Suppressor macrophage treated with lipopolysaccharide for 1 hour (primary cell): ENCODE measurements around the gene UQCRQ.
"Not testable (repeated sequence)": the region's sequence is repeated elsewhere in the genome, so short reads cannot be mapped to it uniquely, and the experiment has no call there.

Experiments
- DNase-seq, 3 donors: peaks; one replicate each; pipeline ENCODE4 v3.0.0-alpha.2; 2020 to 2022

Gene UQCRQ

DNA sequence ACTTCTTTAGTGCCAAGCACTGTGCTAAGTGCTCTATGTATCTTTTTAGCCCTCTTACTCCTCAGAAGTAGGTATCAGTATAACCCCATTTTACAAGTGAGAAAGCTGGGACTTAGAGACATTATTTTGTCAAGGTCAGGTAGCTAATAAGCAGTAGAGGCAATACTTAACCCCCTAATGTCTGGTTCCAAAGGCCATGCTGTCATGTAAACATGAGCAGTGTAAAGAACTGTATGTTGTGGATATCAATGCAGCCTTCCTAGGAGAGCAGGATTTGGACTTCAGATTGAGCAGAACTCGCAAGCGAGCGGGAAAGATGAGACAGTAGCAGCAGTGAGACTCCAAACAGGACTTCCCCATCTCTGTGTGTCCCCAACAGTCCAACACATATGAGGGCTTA, 32.4 kb upstream of the UQCRQ start:
- DNase-seq = no peak

DNA sequence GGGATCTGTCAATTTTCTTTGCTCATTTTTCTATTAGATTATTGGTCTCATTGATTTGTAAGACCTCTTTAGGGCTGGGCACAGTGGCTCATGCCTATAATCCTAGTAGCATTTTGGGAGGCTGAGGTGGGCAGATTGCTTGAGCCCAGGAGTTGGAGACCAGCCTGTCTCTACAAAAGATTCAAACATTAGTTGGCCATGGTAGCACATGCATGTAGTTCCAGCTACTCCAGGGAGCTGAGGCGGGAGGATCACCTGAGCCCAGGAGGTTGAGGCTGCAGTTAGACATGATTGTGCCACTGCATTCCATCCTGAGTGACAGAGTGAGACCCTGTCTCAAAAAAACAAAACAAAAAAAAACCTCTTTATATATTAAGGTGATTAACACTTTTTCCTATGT, 29.6 kb upstream of the UQCRQ start:
- no peak for DNase-seq

DNA sequence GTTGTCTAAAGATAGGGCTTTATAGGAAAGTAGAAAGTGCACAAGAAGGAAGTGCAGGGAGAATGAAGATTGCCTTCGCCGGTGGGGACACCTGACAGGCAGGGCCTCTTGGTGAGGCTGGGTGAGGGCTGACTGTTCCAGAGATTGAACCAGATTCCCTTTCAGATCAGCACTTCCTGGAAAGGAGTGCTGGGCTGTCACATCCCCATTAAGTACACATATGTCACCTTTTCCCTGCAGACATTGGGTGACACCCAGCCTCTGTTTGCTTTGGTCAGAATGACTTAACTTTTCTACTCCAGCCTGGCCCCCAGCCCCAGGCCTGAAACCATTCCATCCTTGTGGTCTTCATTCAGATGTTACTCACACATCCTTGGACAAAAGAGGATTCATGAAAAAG, 28.6 kb upstream of the UQCRQ start:
- DNase-seq = no peak

DNA sequence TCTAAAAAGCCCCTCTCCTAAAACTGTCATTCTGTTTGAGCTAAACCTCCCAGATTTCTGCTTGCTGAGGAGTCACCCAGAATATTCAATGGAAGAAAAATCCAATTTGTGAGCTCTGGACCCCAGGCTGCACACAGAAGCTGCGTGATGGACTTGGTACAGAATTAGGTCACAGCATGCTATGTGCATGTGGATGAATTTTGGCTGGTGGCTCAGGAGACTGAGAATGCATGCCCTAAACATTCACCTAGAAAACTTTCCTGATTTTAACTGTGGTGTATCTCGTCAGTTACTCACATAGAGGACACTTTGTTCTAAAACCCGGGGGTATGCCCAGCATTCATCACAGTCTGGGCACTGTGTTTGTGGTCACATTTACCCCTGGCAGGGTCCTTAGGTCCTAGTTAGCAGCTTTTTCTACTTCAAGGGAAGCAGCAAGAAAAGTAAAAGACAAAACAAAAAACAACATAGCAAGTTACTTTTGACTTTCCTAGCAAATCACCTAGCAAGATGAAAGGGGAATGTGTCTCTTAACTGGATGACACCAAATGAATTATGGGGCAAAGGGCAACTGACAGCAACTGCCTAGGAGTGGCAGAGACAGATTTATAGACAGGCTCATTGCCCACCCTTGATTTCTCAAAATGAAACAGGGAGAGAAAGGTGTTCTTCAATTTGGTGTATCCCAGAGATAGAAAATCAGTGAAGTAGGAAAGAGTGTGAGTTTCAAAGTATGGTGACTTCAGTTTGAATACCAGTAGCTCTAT, 27.7 kb upstream of the UQCRQ start:
- DNase-seq = no peak

DNA sequence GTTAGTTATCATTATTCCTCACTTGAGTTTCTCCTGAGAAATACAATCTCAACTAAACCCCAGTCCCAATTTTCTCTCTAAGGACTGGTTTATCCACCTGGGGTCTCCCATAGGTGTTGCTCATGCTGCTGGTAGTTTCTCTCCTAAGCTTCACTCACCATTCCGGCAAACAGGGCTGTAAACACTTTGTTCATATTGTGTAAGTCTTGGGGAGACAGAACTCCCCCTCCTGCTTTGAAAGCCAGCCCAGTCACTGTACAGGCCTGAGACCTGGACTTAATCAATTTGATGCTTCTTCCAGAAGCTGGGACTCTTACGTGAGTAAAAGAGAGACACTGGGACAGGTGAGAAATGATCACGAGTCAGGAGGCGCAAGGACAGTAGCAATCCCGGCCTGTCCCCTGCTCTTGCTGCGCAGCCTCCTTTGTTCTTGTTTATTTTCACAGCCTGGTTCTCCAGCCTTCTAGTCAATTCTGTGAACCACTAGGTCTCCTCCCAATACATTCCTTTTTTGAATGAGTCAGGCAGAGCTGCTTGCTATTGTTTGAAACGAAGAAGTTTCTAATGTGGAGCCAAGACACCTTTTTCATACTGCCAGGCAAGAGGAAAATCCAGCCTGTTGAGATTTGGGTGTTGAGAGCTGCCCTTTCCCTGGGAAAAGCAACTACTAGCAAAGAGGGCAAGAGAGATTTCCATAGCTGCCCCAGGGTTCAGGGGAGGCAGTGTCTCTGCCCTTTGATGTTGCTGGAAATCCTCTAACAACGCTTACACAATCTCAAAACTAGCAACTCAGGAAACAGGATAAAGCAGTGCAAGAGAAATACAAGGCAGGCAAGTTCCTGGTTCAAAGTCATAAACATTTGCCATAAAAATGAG, 26.8 kb upstream of the UQCRQ start:
- peak in 1 of 3 donors; percentile 35 for DNase-seq

DNA sequence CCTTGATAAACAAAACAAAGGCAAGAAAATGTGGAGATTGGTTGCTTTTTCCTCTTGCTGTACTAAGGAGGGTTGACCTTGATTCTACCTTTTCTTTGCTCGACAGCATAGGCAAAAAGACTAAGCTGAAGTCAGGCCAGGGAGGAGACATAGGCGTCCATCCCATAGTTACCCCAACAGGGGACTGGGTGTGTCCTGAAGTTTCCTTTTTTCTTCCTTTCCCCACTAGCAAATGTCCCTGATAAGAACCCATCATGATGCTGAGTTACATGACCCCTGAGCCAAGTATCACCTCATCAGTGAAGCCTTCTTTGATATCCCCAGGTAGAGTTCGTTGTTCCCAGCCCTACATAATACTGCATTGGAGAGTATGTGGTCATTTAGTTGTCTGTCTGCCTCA, 26.1 kb upstream of the UQCRQ start:
- DNase-seq = no peak

DNA sequence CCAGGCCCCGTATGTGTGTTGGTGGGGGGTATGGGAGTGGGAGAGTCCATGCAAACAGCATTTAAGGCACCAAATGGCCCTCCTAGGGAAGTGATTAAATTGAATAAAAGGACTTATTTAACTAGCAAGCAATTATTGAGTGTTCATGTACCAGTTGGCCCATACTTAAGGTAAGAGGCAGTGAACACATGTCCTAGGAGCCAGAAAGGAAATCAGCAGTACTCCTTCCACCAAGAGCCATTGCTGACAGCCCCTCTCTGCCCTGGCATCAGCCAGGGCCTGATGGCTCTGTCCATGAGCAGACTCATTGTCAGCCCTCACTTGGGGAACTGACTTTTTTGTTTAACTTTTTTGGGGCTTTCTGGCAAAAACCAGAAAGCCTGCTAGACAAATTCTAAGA, 25.5 kb upstream of the UQCRQ start:
- no peak for DNase-seq

DNA sequence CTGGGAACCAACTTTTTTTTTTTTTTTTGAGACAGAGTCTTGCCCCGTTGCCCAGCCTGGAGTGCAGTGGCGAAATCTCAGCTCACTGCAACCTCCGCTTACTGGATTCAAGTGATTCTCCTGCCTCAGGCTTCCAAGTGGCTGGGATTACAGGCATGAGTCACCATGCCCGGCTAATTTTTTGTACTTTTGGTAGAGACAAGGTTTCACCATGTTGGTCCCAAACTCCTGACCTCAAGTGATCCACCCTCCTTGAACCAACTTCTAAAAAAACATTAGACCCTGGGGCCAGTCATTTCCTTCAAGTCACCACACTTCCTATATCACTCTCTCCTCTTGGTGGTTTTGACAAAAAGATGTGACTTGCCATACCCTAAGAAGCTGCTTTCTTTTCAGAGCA, 25.1 kb upstream of the UQCRQ start:
- peak; percentile 43 to 80 (median 49) for DNase-seq

DNA sequence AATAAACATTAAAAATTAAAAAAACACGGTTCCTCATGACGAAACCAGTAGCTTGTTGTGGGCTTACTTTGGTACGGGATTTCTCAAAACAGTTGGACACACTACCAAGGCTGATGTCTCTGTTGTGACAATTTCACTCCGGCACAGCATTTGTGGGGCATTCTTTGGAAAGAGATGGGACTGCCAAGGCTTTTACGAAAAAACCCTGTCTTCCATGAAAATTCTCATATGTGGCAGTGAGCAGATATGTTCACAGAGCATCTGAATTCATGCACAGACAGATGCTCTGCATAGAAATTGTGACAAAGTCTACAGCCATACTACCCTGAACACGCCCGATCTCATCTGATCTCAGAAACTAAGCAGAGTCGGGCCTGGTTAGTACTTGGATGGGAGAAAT, 18.2 kb upstream of the UQCRQ start:
- DNase-seq = no peak

DNA sequence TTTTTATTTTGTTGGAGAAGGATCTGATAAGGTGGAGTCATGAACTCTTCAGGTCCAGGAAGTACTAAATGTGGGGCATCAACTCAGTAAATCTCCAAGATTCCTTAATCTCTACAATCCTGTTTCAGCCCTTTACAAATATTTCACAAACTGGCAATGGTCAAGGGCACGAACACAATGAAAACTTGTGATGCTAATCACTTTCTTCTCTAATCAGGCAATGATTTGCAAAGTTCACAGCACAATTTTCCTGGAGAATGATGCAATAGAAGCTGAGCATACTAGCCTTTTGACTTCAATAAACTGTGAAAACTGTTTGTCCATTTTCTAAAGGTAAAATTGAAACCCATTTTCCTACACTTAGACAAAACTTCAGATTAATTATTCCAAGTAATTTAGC, 17.1 kb upstream of the UQCRQ start:
- no peak for DNase-seq

DNA sequence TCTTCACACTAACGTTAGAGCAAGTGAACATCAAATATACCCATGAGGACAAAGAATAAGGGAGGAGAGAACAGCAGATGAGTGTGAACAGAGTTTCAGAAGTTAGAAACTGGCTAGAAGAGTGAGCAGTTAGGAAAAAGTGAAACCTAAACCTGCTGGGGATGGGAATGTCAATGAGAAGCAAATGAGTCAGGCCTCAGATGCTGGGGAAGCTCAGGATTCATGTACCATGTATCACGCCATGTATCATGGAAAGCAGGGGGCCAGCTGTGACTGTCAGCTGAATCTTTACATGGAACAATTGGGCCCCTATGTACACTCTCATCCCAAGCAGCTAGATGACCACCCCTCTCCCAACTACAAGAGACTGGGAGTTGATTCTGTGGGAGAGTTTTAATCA, 16.4 kb upstream of the UQCRQ start:
- DNase-seq = no peak

DNA sequence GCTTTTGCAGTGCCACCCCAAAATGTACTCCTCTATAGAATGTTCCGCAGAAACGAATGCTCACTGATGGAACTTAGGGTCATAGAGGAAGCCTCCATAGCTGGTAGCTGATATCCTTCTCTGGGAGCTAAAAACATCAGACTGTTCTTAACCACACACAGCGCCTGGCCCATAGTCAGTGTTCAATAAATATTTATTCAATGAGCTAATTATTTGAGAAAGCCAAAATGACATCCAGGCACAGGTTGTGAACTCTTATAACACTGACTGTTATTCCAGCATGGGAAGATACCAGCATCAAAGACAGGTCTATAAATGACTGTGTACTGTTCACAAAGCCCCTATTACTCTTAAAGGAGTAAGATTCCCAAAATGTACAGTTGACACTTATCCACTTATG, 13.1 kb upstream of the UQCRQ start:
- DNase-seq = no peak

DNA sequence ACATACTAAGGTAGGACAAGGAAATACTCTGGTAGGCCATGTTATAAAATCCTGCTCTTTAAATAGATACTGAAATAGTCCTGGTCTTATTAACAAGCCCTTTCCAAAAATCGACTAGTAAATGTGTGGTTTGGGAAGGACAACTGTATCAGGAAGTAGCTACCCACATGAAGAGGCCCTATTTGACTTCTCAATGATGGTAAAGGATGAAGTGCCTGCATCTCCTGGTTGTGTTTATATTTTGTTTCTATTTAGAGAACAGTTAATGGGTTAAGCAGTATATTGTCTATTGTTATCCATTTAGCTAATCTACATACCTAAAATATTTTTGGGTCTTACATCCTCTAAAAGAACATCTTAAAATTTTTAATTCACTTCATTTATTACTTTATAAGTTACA, 12.7 kb upstream of the UQCRQ start:
- no peak for DNase-seq

DNA sequence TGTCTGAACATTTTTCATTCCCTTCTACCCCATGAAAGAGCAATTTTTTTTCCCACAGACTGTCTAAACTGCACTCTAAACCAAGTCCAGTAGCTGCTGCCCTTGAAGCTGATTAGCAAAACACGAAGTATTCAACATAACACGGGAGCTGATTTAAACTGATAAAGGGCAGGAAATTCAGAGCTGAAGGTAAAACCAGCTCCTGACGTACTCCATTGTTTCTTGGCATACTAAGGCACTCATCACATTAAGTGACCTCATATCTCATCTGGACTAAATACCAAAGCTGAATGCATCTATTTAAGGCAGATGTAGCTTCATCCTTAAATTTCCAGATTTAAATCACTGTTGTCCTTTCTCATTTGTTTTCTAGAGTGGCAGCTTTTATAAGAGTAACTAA, 12.1 kb upstream of the UQCRQ start:
- no peak for DNase-seq

DNA sequence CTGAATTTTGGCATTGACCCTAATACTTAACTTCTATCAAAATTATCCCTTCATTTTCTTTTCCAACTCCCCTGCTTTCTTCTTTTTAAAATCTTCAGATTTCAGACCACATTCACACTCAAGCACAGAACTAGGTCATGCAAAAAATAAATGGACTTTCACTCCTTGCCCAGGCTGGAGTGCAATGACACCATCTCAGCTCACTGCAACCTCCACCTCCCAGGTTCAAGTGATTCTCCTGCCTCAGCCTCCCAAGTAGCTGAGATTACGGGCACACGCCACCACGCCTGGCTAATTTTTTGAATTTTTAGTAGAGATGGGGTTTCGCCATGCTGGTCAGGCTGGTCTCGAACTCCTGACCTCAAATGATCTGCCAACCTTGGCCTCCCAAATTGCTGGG, 11.4 kb upstream of the UQCRQ start:
- not testable (repeated sequence) for DNase-seq

DNA sequence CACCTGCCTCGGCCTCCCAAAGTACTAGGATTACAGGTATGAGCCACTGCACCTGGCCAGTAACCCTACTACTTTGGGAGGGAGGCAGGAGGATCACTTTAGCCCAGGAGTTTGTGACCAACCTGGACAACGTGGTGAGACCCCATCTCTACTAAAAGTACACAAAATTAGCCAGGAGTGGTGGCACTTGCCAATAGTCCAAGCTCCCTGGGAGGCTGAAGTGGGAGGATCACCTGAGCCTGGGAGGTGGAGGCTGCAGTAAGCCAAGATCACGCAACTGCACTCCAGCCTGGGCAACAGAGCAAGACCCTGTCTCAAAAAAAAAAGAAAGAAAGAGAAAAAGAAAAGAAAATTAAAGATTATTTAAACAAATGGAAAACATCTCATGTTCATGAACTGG, 10.4 kb upstream of the UQCRQ start:
- no peak for DNase-seq

DNA sequence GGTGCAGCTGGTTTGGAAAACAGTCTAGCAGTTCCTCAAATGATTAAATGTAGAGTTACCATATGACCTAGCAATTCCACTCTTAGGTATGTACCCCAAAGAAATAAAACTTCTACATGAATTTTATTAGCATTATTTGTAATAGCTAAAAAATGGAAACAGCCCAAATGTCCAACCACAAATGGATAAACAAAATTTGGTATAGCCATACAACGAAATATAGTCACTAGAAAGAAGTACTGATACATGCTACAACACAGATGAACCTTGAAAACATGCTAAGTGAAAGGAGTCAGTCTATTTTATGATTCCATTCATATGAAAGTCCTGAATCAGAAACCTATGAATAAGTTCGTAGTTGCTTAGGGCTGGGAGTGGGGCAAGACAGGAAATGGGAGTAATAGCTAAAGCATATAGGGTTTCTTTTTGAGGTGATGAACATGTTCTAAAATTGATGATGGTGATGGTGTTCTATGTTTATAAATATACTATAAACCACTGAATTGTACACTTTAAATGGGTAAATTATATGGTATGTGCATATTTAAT, 6.5 kb upstream of the UQCRQ start:
- no peak for DNase-seq

DNA sequence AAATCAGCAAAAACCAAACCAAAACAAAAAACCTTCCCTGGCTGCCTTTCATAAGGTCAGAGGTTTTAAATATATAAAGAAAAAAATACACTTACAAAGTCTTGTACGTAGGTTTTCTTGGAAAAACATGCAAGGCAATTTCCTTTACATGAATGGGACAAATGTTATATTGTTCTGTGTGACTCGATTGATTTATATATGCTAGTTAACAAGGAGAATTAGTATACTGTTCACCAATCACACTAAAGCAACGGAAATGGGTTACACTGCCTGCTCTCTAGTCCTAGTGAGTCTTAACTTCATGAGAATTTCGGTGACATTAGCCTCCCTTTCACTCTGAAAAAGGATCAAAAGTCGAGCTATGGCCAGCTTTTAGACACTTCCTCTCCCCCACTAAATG, 5.7 kb upstream of the UQCRQ start:
- no peak for DNase-seq

DNA sequence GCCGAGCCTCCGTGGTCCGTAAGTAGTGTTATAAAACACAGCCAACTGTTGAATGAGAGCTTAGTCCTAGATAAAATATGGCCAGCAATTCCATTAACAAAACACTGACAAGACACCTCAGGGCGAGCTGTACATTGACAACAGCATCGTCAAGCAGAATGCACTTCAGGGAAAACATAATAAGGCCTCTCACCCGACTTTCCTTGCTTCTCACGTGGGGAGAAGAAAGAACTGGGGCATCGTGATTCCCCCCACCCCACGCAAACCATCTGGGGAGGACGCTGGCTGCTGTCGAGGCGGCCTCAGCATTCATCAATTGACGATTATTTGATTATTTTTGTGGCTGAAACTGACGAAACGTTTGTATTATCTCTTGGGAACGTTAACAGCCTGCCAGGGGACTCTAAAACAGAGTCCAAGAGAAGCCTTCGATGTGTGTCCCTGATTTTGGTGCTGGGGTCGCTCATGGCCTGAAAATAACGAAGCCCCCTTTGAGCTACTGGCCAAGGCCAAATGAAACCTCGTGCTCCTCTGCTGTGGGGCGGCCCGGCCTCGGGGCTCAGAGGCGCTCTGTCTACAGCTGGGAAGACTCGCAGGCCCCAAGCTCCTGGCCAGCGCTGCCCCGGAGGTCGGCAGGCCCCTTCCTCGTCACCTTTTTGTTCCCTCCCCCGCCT, 637 bp upstream of the UQCRQ start:
- no peak for DNase-seq

DNA sequence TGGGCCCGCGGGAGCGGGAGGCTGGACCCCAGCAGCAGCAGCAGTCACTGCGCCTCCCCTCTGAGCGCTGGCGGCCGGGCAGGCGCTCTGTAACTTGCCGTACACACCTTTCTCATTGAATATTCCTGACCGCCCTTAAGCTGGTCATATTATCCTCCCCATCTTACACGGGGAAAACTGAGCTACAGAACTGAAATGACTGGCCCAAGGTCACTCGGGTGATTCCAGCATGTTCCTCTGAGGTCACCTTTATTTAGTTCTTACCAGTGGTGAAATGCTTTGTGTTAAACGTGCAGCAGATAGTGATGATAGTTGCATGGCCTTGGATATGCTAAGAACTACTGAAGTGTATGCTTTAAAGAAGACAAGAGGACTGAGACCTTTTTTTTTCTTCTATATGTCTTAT, 607 bp downstream of the UQCRQ start:
- no peak for DNase-seq

DNA sequence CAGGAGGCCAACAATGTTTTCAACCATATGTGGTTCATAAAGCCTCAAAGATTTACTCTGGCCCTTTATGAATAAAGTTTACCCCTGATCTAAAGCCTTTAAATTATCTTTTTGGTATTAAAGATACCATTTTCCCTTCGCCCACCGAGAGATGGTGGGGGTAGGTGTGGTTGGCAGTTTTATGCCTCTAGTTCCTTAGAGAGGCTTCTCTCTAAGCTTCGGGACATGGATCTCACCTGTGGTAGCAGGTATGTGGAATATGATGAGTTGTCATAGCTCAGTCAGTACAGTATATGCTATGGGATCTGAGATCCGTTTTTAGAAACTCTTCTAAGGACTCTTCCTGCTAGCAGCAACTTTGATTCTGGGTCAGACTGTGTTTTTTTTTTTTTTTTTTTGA, 2.3 kb downstream of the UQCRQ start:
- no peak for DNase-seq

DNA sequence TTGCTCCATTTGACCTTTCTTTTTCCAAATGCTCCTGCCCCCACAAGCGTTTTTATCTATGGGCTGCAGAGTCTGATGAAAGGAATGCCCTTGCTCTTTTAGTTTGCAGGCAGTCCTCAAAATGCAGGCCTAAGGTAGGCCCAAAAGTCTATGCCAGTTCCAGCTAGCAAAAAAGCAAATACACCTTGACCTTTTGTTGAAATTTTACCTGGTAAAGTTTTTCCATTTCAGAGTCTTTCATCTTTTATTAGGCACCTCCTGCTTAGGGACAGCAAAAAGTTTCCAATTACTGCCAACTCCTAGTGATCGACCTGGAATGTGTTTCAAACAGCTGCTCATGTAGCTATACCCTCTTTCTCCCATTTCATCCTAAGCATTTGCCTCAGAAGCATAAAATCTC, 4.4 kb downstream of the UQCRQ start:
- DNase-seq = no peak

DNA sequence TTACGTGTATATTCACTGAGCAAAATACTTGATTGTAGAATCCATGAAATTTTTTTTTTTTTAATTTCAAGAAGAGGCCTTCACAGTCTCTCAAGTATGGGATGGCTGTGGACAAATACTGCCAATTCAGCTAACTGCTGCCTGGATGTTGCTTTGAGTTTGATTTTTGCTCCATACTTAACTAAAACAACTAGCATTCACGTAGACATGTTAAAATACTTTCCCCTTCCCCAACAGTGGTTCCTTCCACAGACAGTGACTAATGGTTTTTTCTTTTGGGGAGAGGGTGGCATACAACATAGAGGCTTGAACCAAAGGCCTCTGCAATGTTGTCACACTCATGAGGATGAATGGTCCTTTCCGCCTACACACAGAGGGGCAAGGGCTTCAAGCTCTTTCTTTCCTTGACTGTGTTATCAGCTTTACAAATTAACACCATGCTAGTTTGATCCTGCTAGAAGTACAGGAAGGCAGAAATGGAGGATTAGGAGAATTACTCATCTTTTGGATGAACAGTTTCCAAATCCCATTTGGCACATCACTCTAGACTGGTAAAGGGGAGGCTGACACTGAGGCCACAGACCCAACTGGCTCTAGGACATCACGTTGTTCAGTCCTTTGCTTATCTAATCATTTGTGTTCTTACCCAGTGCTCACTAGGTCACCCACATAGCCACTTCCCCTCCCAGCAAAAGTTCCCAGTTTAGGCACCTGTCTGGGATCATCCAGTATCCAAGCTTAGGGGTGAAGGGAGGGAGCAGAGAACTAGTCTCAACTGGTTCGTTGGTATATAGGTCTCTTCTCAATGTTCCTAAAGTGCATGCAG, 5.2 kb downstream of the UQCRQ start:
- DNase-seq = peak in 2 of 3 donors; percentile 35 to 51
